ENCODE results near the gene TPRG1.

DNA sequence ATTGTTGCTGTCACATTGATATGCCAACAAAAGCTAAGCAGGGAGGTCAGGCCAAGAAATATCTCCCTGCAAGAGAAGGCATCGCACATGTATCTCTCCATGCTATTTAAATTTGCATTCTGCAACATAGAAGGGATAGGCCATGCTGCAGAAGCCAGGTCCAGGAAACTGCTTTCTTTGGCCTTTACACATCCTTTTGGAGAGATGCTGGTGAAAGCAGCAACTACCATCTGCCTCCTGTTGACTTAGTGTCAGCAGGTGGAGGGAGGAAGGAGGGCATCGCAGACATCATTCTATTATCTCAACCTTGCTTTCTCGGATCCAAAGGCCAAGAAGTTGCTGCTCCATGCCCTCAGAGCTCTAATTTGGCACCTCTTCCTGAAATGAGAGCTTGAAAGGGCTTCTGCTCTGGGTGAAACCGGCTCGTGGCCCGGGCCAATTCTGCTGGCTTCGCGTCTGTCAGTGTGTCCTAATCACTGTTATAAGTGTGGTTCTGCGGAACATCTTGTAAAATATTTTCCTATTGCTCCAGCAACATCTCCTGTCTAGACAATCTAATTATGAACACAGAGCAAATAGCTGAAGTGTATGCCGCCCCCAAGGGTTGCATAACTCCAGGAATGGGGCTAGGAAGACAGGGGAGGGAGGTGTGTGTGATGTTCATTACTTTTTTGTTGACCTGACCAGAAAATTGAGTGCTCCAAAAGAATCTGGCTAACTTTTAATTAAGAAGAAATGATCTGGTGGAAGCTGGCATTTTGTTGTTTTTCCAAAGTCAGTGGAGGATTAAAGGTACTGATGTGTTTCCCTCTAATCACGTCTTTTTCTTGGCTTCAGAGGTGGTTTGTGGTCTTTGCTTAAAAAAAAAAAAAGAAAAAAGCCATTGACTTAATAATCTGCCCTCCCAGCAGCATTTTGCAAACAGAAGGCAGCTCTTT, 89.1 kb downstream of the TPRG1 start:
- TF ChIP-seq, protein P1, sequence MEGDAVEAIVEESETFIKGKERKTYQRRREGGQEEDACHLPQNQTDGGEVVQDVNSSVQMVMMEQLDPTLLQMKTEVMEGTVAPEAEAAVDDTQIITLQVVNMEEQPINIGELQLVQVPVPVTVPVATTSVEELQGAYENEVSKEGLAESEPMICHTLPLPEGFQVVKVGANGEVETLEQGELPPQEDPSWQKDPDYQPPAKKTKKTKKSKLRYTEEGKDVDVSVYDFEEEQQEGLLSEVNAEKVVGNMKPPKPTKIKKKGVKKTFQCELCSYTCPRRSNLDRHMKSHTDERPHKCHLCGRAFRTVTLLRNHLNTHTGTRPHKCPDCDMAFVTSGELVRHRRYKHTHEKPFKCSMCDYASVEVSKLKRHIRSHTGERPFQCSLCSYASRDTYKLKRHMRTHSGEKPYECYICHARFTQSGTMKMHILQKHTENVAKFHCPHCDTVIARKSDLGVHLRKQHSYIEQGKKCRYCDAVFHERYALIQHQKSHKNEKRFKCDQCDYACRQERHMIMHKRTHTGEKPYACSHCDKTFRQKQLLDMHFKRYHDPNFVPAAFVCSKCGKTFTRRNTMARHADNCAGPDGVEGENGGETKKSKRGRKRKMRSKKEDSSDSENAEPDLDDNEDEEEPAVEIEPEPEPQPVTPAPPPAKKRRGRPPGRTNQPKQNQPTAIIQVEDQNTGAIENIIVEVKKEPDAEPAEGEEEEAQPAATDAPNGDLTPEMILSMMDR (IDR thresholded peaks at IDR 0.05; ENCODE audit: poor library complexity): no peak
- no peak for TF ChIP-seq EZH2phosphoT487 (IDR thresholded peaks at IDR 0.05; ENCODE audit: low read depth, severe bottlenecking, unreplicated experiment)

Measured in hepatocyte (in vitro differentiated cells).